ENCODE measurements around the gene AKR1C8.

DNA sequence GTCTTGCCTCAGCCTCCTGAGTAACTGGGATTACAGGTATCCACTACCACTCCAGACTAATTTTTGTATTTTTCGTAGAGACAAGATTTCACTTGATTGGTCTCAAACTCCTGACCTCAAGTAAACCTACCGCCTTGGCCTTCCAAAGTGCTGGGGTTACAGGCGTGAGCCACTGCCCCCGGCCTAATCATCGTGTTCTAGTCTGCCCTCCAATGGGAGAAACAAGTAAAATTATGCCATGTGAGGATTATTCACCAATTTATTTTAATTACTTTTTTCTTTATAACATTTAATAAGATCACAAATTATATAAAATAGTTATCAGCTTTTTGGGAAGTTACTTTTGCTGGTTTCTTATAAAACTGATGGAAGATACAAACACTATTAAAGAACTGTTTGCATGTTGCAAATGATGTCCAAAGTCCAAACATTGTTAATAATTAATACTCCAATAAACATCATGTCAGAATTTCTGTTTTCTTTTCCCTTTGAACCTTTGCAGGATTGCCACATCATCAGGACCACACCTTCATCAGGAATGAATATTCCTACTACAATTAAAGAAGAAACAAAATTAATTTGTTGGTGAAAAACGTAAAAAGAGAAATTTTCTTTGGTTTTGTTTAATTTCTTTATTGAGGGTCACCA is 10.9 kb upstream of the AKR1C8 start:
- TF ChIP-seq, protein P1, sequence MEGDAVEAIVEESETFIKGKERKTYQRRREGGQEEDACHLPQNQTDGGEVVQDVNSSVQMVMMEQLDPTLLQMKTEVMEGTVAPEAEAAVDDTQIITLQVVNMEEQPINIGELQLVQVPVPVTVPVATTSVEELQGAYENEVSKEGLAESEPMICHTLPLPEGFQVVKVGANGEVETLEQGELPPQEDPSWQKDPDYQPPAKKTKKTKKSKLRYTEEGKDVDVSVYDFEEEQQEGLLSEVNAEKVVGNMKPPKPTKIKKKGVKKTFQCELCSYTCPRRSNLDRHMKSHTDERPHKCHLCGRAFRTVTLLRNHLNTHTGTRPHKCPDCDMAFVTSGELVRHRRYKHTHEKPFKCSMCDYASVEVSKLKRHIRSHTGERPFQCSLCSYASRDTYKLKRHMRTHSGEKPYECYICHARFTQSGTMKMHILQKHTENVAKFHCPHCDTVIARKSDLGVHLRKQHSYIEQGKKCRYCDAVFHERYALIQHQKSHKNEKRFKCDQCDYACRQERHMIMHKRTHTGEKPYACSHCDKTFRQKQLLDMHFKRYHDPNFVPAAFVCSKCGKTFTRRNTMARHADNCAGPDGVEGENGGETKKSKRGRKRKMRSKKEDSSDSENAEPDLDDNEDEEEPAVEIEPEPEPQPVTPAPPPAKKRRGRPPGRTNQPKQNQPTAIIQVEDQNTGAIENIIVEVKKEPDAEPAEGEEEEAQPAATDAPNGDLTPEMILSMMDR (IDR thresholded peaks at IDR 0.05), result no peak
- TF ChIP-seq POLR2A (IDR thresholded peaks at IDR 0.05) (no peak), EP300 (IDR thresholded peaks at IDR 0.05) (no peak)

Data from tibial nerve (tissue), 4 donors.